Measurements from ENCODE around the gene NTSR2.

- TF ChIP-seq, protein P1, sequence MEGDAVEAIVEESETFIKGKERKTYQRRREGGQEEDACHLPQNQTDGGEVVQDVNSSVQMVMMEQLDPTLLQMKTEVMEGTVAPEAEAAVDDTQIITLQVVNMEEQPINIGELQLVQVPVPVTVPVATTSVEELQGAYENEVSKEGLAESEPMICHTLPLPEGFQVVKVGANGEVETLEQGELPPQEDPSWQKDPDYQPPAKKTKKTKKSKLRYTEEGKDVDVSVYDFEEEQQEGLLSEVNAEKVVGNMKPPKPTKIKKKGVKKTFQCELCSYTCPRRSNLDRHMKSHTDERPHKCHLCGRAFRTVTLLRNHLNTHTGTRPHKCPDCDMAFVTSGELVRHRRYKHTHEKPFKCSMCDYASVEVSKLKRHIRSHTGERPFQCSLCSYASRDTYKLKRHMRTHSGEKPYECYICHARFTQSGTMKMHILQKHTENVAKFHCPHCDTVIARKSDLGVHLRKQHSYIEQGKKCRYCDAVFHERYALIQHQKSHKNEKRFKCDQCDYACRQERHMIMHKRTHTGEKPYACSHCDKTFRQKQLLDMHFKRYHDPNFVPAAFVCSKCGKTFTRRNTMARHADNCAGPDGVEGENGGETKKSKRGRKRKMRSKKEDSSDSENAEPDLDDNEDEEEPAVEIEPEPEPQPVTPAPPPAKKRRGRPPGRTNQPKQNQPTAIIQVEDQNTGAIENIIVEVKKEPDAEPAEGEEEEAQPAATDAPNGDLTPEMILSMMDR (IDR thresholded peaks at IDR 0.05; ENCODE audit: low read length): no peak
- no peak for TF ChIP-seq EZH2 (optimal IDR thresholded peaks at IDR 0.05; ENCODE audit: low read depth, low read length)
- no peak for TF ChIP-seq EZH2phosphoT487 (IDR thresholded peaks at IDR 0.05; ENCODE audit: low read length)
Observed at GRCh38 chr2:11697103-11697871, 27.3 kb upstream of the NTSR2 start.

Measured in MM.1S (cell line).